Measurements from ENCODE around the gene GGA1. TPM values are rescaled to one million over a fixed set of nuclear protein-coding genes. Genes with fewer than 3 reads are reported as not detected.
"Not testable (repeated sequence)": the region's sequence is repeated elsewhere in the genome, so short reads cannot be mapped to it uniquely, and the experiment has no call there.

GGA1 gene
- total and polyA plus RNA-seq, 9 of the 15 experiments (the other 6 are each of a cell fraction or from before 2014, with no cell fraction given) = 1.5 to 69.5 (median 31.6) TPM

DNA sequence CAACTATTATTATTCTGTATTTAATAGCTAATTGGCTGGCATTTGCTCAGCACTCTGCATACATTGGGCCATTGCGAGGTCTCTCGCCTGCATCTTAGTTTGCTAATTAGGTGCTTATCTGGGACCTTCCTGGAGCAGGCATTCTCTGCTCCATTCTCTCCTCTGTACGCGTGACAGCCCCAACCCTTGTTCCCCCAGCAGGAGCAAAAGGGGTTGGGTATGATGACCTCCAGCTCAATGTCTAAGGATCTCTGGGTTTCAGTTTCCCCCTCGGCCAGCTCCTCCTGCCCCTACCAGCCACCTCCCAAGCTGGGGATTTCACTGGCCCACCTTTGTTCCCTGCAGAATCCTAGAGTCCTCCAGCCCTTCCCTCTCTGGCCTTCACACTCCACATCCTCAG lies 19.0 kb upstream of the GGA1 start (continued):
- TF ChIP-seq, protein P1, sequence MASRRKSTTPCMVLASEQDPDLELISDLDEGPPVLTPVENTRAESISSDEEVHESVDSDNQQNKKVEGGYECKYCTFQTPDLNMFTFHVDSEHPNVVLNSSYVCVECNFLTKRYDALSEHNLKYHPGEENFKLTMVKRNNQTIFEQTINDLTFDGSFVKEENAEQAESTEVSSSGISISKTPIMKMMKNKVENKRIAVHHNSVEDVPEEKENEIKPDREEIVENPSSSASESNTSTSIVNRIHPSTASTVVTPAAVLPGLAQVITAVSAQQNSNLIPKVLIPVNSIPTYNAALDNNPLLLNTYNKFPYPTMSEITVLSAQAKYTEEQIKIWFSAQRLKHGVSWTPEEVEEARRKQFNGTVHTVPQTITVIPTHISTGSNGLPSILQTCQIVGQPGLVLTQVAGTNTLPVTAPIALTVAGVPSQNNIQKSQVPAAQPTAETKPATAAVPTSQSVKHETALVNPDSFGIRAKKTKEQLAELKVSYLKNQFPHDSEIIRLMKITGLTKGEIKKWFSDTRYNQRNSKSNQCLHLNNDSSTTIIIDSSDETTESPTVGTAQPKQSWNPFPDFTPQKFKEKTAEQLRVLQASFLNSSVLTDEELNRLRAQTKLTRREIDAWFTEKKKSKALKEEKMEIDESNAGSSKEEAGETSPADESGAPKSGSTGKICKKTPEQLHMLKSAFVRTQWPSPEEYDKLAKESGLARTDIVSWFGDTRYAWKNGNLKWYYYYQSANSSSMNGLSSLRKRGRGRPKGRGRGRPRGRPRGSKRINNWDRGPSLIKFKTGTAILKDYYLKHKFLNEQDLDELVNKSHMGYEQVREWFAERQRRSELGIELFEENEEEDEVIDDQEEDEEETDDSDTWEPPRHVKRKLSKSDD (conservative IDR thresholded peaks at IDR 0.05; ENCODE audit: low read length) = no peak
- no peak for TF ChIP-seq BHLHE40 (IDR thresholded peaks at IDR 0.05; ENCODE audit: low read length)
- TF ChIP-seq MCM5 (IDR thresholded peaks at IDR 0.05; ENCODE audit: low read depth) = no peak
- TF ChIP-seq, protein P2, sequence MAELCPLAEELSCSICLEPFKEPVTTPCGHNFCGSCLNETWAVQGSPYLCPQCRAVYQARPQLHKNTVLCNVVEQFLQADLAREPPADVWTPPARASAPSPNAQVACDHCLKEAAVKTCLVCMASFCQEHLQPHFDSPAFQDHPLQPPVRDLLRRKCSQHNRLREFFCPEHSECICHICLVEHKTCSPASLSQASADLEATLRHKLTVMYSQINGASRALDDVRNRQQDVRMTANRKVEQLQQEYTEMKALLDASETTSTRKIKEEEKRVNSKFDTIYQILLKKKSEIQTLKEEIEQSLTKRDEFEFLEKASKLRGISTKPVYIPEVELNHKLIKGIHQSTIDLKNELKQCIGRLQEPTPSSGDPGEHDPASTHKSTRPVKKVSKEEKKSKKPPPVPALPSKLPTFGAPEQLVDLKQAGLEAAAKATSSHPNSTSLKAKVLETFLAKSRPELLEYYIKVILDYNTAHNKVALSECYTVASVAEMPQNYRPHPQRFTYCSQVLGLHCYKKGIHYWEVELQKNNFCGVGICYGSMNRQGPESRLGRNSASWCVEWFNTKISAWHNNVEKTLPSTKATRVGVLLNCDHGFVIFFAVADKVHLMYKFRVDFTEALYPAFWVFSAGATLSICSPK (IDR thresholded peaks at IDR 0.05; ENCODE audit: borderline replicate concordance) = no peak

DNA sequence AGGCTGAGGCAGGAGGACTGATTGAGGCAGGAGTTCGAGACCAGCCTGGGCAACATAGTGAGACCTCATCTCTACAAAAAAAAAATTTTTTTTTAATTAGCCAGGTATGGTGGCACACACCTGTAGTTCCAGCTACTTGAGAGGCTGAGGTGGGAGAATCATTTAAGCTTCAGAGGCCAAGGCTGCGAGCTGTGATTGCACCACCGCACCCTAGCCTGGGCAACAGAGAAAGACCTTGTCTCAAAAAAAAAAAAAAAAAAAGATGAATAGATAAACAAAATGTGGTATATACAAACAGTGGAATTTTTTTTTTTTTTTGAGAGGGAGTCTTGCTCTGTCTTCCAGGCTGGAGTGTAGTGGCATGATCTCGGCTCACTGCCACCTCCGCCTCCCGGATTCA lies 17.6 kb upstream of the GGA1 start:
- H3K4me2 ChIP-seq (ENCODE audit: insufficient read depth, low read length); ATAC-seq; FAIRE-seq; H3K79me2 ChIP-seq (ENCODE audit: control insufficient read depth, insufficient read depth, low read length); H3K9ac ChIP-seq (ENCODE audit: insufficient read depth in 1 of 2, low read depth in 2 of 2, low read length in 2 of 2); H2AFZ ChIP-seq (ENCODE audit: low read depth, low read length); H3K36me3 ChIP-seq (ENCODE audit: control insufficient read depth, insufficient read depth, low read length); H3K4me1 ChIP-seq (replicated peaks in 1 of 2; ENCODE audit: control insufficient read depth in 2 of 2, insufficient read depth in 2 of 2, low read length in 2 of 2); H3K4me3 ChIP-seq; H3K9me3 ChIP-seq (replicated peaks; ENCODE audit: control insufficient read depth, insufficient read depth, low read depth, low read length); H4K20me1 ChIP-seq (replicated peaks; ENCODE audit: control insufficient read depth, insufficient read depth, low read length); in situ Hi-C loops (cut with MboI); DNase-seq (ENCODE audit: extremely low read depth in 1 of 4, low spot score in 3 of 4); H3K27ac ChIP-seq (ENCODE audit: extremely low read depth, low read depth, low read length); intact Hi-C loops (cut with micrococcal nuclease); CTCF ChIA-PET (ENCODE audit: low intra/inter-chr PET ratio); H3K9me1 ChIP-seq (ENCODE audit: control insufficient read depth, insufficient read depth, low read length); BruUV-seq (replicated peaks): not testable (repeated sequence)
- POLR2A ChIA-PET = interaction anchor here (1.4 kb wide), 1 partner anchor 9 kb away, joined by 3 read pairs; no protein-coding TSS in a partner anchor
- 67% methylated on average over 2 of the region's 6 CpGs for WGBS (ENCODE audit: insufficient coverage, low coverage, missing lambda C conversion rate)
- H3K27me3 ChIP-seq (ENCODE audit: control insufficient read depth in 2 of 2, insufficient read depth in 2 of 2, low read length in 2 of 2) = peaks cover 2 to 12% of the 10 kb centered on the region in 2 experiments; a peak in 3 of 5 replicates

Measured in K562 (cell line).